Activated gamma-delta T cell treated with anti-CD3 and anti-CD28 coated beads, Interleukin-2, amount 50 U/mL, for 16 hours (primary cell): ENCODE results near the gene TMEM147.
"Not testable (repeated sequence)": the region's sequence is repeated elsewhere in the genome, so short reads cannot be mapped to it uniquely, and the experiment has no call there.

ENCODE experiments used
- DNase-seq: peaks from one replicate; pipeline ENCODE4 v3.0.0-alpha.2; 2020; ENCODE audit warnings: low read depth

The TMEM147 gene

GRCh38 chr19:35562776-35563175 lies 17.4 kb downstream of the TMEM147 start:
- no peak for DNase-seq

- DNase-seq: no peak
Observed at GRCh38 chr19:35563207-35563829, 17.9 kb downstream of the TMEM147 start, which contains the start of gene ATP4A. ATP4A (minus strand) TSS chr19:35563658; CDS start chr19:35563629, 29 bp downstream.

- no peak for DNase-seq
Observed at GRCh38 chr19:35565016-35565856, 19.8 kb downstream of the TMEM147 start.

- DNase-seq: no peak
Observed at GRCh38 chr19:35566738-35567137, 21.3 kb downstream of the TMEM147 start.

- no peak for DNase-seq
Observed at GRCh38 chr19:35569281-35569781, 23.9 kb downstream of the TMEM147 start.

- no peak for DNase-seq
Observed at GRCh38 chr19:35571406-35571965, 26.1 kb downstream of the TMEM147 start.

- no peak for DNase-seq
Observed at GRCh38 chr19:35577918-35578317, 32.5 kb downstream of the TMEM147 start.

GRCh38 chr19:35578707-35579106 lies 33.3 kb downstream of the TMEM147 start:
- no peak for DNase-seq

- no peak for DNase-seq
Observed at GRCh38 chr19:35582760-35583159, 37.3 kb downstream of the TMEM147 start.

GRCh38 chr19:35585848-35586247 lies 40.4 kb downstream of the TMEM147 start, which contains the start of gene PMIS2:
PMIS2 (plus strand) TSS chr19:35586173; CDS start chr19:35586260, 87 bp downstream.
- DNase-seq: no peak

GRCh38 chr19:35587321-35587720 lies 41.9 kb downstream of the TMEM147 start:
- no peak for DNase-seq

GRCh38 chr19:35590875-35591274 lies 45.4 kb downstream of the TMEM147 start:
- DNase-seq: no peak

GRCh38 chr19:35592226-35592625 lies 46.8 kb downstream of the TMEM147 start:
- no peak for DNase-seq

- DNase-seq: not testable (repeated sequence)
Observed at GRCh38 chr19:35595026-35595425, 49.6 kb downstream of the TMEM147 start.

GRCh38 chr19:35595928-35596327 lies 50.5 kb downstream of the TMEM147 start:
- no peak for DNase-seq

GRCh38 chr19:35596366-35596999 lies 51.1 kb downstream of the TMEM147 start:
- no peak for DNase-seq
